Measurements from ENCODE around the gene PPP1R18.
"Not testable (repeated sequence)": the region's sequence is repeated elsewhere in the genome, so short reads cannot be mapped to it uniquely, and the experiment has no call there.

DNA sequence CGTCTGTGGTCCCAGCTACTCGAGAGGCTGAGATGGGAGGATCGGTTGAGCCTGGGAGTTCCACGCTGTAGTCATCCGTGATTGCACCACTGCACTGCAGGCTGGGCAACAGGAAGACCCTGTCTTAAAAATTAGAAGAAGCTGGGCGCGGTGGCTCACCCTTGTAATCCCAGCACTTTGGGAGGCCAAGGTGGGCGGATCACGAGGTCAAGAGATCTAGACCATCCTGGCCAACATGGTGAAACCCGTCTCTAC, 35.5 kb upstream of the PPP1R18 start:
- not testable (repeated sequence) for TF ChIP-seq MYC, CTCF (IDR thresholded peaks at IDR 0.05; ENCODE audit: low read depth, low read length)

Measured in NB4 (cell line).